Thoracic aorta (tissue), 2 donors: ENCODE measurements around the gene TMEM200A. TPM values are rescaled to one million over a fixed set of nuclear protein-coding genes. Genes with fewer than 3 reads are reported as not detected.

Experiments
- ATAC-seq: fragments of 150-250 bp; one replicate; pipeline ENCODE4 v1.8.0; 2017; ENCODE audit warnings: low read depth; ENCODE audit not compliant: insufficient number of reproducible peaks, low FRiP score
- DNase-seq: peaks from one replicate; pipeline ENCODE4 v3.0.0-alpha.2; 2020; ENCODE audit warnings: low spot score
- H3K27ac ChIP-seq, 2 donors: fragments of 200-600 bp; sonication (generic); 1 replicate in 1 of 2; 2 replicates in 1 of 2; pipeline ENCODE4 v1.5.1; 2016; ENCODE audit warnings: mild to moderate bottlenecking in 2 of 2, moderate library complexity in 2 of 2
- H3K27me3 ChIP-seq: fragments of 200-600 bp; sonication (generic); replicated peaks from 2 replicates; pipeline ENCODE4 v1.6.0; 2016; ENCODE audit warnings: mild to moderate bottlenecking; ENCODE audit not compliant: insufficient read depth
- H3K36me3 ChIP-seq: fragments of 200-600 bp; sonication (generic); one replicate; pipeline ENCODE4 v1.5.1; 2016
- H3K4me1 ChIP-seq, 2 donors: fragments of 200-600 bp; sonication (generic); 1 replicate in 1 of 2; 2 replicates in 1 of 2; pipeline versions ENCODE4 v1.5.1 to v1.6.0; 2016; ENCODE audit warnings: low read depth in 2 of 2, mild to moderate bottlenecking in 1 of 2; ENCODE audit not compliant: control insufficient read depth in 1 of 2
- H3K4me3 ChIP-seq: fragments of 200-600 bp; sonication (generic); 2 replicates; pipeline ENCODE4 v1.5.1; 2016; ENCODE audit warnings: mild to moderate bottlenecking
- H3K9me3 ChIP-seq: fragments of 200-600 bp; sonication (generic); 2 replicates; pipeline ENCODE4 v1.5.1; 2016
- total RNA-seq, 2 donors: library from RNA; depleted of rRNA; stranded (reverse); fragments of >200 nt; gene quantifications; one replicate each; pipeline versions ENCODE4 v1.1.0 to v1.2.3, GENCODE V29; 2016
- TF ChIP-seq, protein P1 (sequence below): fragments of 200-600 bp; sonication (generic); IDR thresholded peaks from one replicate; pipeline ENCODE4 v1.5.1; 2019; ENCODE audit warnings: antibody characterized with exemption

The TMEM200A gene
- total RNA-seq, 2 donors from 2014 or later = 3.7 to 9.7 TPM

DNA sequence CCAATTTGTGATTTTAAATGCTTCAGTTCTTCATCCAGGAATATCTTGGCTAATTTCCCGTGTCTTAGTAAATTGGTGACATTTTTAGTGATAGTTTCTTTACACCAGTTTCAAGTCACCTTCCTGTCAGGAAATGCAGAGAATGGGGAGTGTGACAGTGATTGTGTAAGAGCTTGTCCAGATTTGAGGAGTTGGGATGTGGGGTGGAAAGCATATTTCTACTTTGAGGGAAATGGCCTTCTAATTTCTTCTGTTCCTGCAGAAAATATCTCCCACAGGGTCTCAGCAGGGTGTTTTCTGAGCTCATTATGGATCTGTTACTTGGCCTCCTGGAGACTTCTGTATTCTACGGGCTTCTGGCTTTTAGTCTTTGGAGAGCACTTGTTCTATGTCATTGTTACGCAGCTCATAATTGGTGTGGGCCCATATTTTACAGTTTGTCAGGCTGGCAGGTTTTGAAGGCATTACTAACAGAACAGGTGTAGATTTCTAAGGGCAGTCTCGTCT, 65.6 kb downstream of the TMEM200A start:
- H3K36me3 ChIP-seq = no peaks in the 10 kb centered on the region
- H3K27me3 ChIP-seq = no peaks in the 10 kb centered on the region
- H3K4me1 ChIP-seq = no peaks in the 10 kb centered on the region
- no peak overlapping the region for H3K27ac ChIP-seq
- TF ChIP-seq, protein P1, sequence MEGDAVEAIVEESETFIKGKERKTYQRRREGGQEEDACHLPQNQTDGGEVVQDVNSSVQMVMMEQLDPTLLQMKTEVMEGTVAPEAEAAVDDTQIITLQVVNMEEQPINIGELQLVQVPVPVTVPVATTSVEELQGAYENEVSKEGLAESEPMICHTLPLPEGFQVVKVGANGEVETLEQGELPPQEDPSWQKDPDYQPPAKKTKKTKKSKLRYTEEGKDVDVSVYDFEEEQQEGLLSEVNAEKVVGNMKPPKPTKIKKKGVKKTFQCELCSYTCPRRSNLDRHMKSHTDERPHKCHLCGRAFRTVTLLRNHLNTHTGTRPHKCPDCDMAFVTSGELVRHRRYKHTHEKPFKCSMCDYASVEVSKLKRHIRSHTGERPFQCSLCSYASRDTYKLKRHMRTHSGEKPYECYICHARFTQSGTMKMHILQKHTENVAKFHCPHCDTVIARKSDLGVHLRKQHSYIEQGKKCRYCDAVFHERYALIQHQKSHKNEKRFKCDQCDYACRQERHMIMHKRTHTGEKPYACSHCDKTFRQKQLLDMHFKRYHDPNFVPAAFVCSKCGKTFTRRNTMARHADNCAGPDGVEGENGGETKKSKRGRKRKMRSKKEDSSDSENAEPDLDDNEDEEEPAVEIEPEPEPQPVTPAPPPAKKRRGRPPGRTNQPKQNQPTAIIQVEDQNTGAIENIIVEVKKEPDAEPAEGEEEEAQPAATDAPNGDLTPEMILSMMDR = no peak
- ATAC-seq = no peak
- no peaks in the 10 kb centered on the region for H3K9me3 ChIP-seq
- no peak overlapping the region for H3K4me3 ChIP-seq
- no peak for DNase-seq

DNA sequence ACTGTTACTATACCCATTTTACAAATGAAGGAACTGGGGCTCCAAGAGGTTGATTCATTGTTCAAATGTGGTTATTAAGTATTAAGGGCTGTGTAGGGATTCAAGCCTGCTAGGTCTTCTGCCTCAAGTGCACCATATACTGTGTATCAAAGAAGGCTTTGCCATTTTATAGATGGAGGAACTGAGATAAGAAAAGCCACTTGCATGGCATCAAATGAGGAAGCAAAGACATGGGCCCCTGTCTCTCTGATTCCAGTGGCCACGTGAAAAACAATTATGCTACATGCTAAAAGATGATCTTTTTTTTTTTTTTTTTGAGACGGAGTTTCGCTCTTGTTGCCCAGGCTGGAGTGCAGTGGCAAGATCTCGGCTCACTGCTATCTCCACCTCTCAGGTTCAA, 67.0 kb downstream of the TMEM200A start:
- no peak for ATAC-seq
- H3K27me3 ChIP-seq = no peaks in the 10 kb centered on the region
- TF ChIP-seq, protein P1 = no peak

DNA sequence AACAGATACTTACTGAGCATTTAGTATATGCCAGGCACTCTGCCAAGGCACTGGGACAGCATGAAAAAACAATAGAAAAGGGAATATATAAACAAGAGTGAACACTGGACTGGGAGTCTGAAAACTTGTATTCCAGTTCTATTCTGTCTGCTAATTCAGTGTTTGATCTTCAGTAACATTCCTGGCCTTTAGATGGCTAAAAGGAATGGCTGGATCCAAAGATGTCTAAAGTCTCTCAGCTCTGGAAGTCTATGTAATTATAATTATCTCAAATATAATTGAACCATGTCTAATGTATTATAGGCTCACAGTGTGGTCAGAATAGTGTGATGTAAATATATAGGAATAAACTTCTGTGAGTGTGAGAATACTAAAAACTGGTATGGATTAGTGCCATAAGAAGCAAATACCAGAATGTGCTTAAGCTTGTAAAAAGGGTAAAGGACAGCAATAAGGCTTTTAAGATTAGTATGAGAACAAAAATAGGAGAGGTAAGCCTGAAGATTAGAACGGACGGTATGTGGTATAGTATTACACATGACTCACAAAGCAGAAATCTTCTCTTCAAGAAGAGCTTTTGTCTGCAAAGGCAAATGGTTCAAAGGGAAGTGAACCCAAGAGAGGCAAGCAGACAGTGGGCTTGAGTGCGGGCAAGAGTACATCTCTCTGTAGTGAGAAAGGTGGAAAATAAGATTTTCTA, 68.5 kb downstream of the TMEM200A start:
- Histone ChIP-seq H3K4me3 (no peak overlapping the region), H3K9me3 (no peaks in the 10 kb centered on the region)

More for the DNA sequence above, 67.0 kb downstream of the TMEM200A start:
- H3K4me1 ChIP-seq = no peaks in the 10 kb centered on the region
- no peaks in the 10 kb centered on the region for H3K9me3 ChIP-seq
- no peaks in the 10 kb centered on the region for H3K36me3 ChIP-seq
- no peak overlapping the region for H3K4me3 ChIP-seq
- no peak for DNase-seq
- no peak overlapping the region for H3K27ac ChIP-seq

DNA sequence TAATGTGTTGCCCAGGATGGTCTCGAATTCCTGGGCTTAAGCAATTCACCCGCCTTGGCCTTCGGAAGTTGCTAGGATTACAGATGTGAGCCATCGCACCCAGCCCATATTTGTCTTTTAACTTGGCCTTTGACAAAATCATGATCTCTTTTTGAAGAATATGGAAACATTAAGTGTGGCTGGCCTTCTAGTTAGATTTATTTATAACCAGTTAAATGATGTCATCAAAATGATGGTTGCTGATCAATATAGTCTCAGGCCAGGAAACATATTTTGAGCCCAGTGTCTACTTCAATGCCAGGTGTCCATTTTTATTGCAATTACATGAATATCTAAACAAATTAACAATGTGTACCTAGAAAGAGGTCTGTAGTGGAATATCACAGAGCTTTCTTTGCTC, 69.4 kb downstream of the TMEM200A start:
- no peak overlapping the region for H3K27ac ChIP-seq
- TF ChIP-seq, protein P1 = no peak
- ATAC-seq = no peak

More for the DNA sequence above, 68.5 kb downstream of the TMEM200A start:
- Histone ChIP-seq H3K4me1 (no peaks in the 10 kb centered on the region), H3K27ac (no peak overlapping the region), H3K27me3 (no peaks in the 10 kb centered on the region), H3K36me3 (no peaks in the 10 kb centered on the region)
- TF ChIP-seq, protein P1 = no peak
- DNase-seq (no peak), ATAC-seq (no peak)

DNA sequence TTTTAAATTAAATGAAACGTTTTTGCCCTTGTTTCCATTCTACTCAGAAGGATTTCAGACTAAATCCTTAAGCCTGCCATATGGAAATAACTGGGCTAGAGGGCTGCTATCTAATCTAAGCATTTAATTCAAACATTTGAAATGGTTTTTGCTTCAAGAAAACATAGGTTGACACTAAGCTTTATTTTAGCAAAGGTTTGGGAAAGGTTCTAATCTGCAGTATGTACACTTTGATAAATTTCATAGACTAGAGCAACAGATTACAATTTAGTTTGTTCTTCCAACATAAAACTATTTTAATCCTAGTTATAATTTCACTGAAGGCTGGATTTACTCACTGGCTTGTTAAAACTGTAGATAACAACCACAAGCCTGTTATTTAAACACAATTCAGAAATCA, 72.1 kb downstream of the TMEM200A start:
- no peaks in the 10 kb centered on the region for H3K4me1 ChIP-seq
- TF ChIP-seq, protein P1 = no peak
- no peaks in the 10 kb centered on the region for H3K36me3 ChIP-seq
- no peak overlapping the region for H3K4me3 ChIP-seq
- no peaks in the 10 kb centered on the region for H3K27me3 ChIP-seq
- no peaks in the 10 kb centered on the region for H3K9me3 ChIP-seq
- ATAC-seq = no peak
- no peak for DNase-seq
- H3K27ac ChIP-seq = no peak overlapping the region

More for the DNA sequence above, 69.4 kb downstream of the TMEM200A start:
- Histone ChIP-seq H3K4me1 (no peaks in the 10 kb centered on the region), H3K36me3 (no peaks in the 10 kb centered on the region), H3K27me3 (no peaks in the 10 kb centered on the region), H3K4me3 (no peak overlapping the region), H3K9me3 (no peaks in the 10 kb centered on the region)
- no peak for DNase-seq
